ENCODE measurements around the gene TUBGCP6.

DNA sequence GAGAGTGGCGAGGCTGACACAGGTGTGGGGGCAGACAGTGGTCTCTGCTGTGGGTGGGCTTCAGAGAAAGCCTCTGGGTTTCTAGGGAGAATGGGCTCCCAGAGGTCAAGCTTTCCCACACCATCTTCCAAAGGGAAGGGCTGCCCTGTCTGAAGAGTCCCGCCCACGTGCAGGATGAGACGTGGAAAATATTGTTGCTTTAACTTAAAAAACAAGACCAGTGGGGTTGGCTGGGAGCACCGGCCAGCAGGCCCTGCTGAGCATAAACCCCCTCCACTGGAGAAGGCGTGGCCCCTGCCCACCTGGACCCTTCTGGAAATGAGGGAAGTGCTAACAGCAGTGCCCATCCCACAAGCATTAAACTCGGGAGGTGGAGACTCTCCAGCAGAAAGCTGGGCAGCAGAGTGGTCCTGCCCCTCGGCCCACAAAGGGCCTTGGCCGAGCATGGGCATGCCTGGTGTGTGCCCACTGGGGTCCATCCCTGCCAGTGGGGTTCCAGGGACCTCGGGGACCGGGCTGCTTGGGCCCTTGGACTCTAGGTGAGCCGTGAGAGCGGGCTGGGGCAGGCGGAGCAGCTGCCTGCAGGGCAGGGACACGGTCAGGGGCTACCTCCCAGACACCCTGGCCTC, 28.7 kb downstream of the TUBGCP6 start:
- TF ChIP-seq, protein P1, sequence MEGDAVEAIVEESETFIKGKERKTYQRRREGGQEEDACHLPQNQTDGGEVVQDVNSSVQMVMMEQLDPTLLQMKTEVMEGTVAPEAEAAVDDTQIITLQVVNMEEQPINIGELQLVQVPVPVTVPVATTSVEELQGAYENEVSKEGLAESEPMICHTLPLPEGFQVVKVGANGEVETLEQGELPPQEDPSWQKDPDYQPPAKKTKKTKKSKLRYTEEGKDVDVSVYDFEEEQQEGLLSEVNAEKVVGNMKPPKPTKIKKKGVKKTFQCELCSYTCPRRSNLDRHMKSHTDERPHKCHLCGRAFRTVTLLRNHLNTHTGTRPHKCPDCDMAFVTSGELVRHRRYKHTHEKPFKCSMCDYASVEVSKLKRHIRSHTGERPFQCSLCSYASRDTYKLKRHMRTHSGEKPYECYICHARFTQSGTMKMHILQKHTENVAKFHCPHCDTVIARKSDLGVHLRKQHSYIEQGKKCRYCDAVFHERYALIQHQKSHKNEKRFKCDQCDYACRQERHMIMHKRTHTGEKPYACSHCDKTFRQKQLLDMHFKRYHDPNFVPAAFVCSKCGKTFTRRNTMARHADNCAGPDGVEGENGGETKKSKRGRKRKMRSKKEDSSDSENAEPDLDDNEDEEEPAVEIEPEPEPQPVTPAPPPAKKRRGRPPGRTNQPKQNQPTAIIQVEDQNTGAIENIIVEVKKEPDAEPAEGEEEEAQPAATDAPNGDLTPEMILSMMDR (IDR thresholded peaks at IDR 0.05), result no peak
- no peak for TF ChIP-seq POLR2A (IDR thresholded peaks at IDR 0.05)

All from breast epithelium (tissue), 3 donors.